ENCODE measurements around the gene NIPBL. TPM values are rescaled to one million over a fixed set of nuclear protein-coding genes. Genes with fewer than 3 reads are reported as not detected.

Gene NIPBL
- total and polyA plus RNA-seq, 2 of the 8 experiments (the other 6 are each of a cell fraction or from before 2014, with no cell fraction given), result 21.1 to 53.5 TPM

DNA sequence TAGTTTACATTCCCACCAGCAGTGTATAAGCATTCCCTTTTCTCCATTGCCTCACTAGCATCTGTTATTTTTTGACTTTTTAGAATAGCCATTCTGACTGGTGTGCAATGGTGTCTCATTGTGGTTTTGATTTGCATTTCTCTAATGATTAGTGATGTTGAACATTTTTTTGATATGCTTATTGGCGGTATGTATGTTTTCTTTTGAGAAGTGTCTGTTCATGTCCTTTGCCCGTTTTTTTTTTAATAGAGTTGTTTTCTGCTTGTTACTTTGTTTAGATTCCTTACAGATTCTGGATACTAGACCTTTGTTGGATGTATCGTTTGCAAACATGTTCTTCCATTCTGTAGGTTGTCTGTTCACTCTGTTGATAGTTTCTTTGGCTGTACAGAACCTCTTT, 25.3 kb downstream of the NIPBL start:
- H2BK15ac ChIP-seq (ENCODE audit: low read length), result no peak overlapping the region
- H3K56ac ChIP-seq (replicated peaks; ENCODE audit: insufficient read length, low read depth, low read length), result no peak overlapping the region
- no peak overlapping the region for H3K27ac ChIP-seq (ENCODE audit: low read depth, low read length)
- H2BK120ac ChIP-seq (replicated peaks; ENCODE audit: low read depth, low read length), result no peak overlapping the region
- no peak overlapping the region for H4K91ac ChIP-seq (replicated peaks; ENCODE audit: insufficient read length, low read length)
- H3K23ac ChIP-seq (ENCODE audit: insufficient read length), result no peak overlapping the region
- H3K4me3 ChIP-seq (ENCODE audit: extremely low read depth in 1 of 4, insufficient read depth in 2 of 4, low read depth in 3 of 4, low read length in 4 of 4), result no peak overlapping the region
- no peak overlapping the region for H3K4ac ChIP-seq (replicated peaks; ENCODE audit: insufficient read length, low read depth, low read length)
- no peaks in the 10 kb centered on the region for H3K27me3 ChIP-seq (replicated peaks in 1 of 4; ENCODE audit: control insufficient read depth in 3 of 4, extremely low read depth in 1 of 4, insufficient read depth in 3 of 4, low read length in 3 of 4)
- FAIRE-seq, result no peak
- H3K4me1 ChIP-seq (replicated peaks in 1 of 4; ENCODE audit: control insufficient read depth in 3 of 4, insufficient read depth in 4 of 4, low read length in 3 of 4), result no peaks in the 10 kb centered on the region
- H3K18ac ChIP-seq (ENCODE audit: extremely low read depth, low read length), result no peak overlapping the region
- no peaks in the 10 kb centered on the region for H3K23me2 ChIP-seq (ENCODE audit: low read depth, low read length)
- H3K79me2 ChIP-seq (ENCODE audit: control insufficient read depth in 1 of 2, insufficient read depth in 2 of 2, low read length in 2 of 2), result peaks cover 4 to 99% of the 10 kb centered on the region in 2 experiments
- 0 out of 4 replicates have a peak, but pooled peaks cover 0 to 3% of the 10 kb centered on the region in 2 experiments for H3K9me3 ChIP-seq (ENCODE audit: insufficient read depth in 2 of 2, low read depth in 1 of 2, low read length in 1 of 2)
- no peak overlapping the region for H4K8ac ChIP-seq (ENCODE audit: extremely low read depth, insufficient read depth, low read length)
- no peak overlapping the region for H3K4me2 ChIP-seq (ENCODE audit: insufficient read depth in 1 of 2, low read depth in 2 of 2, low read length in 2 of 2)
- TF ChIP-seq BRCA1 (IDR thresholded peaks at IDR 0.05; ENCODE audit: low read depth, low read length) (no peak), POLR2A (IDR thresholded peaks at IDR 0.05; ENCODE audit: control extremely low read depth in 1 of 2, low read depth in 2 of 2, low read length in 2 of 2) (no peak), CEBPB (IDR thresholded peaks at IDR 0.05; ENCODE audit: low read depth, low read length) (no peak), TAF7 (optimal IDR thresholded peaks at IDR 0.05; ENCODE audit: borderline replicate concordance, low read depth, low read length) (no peak), CHD2 (IDR thresholded peaks at IDR 0.05; ENCODE audit: low read length) (no peak), NANOG (IDR thresholded peaks at IDR 0.05; ENCODE audit: insufficient read depth, low read depth, low read length, poor library complexity, severe bottlenecking) (no peak)
- TF ChIP-seq, protein P1, sequence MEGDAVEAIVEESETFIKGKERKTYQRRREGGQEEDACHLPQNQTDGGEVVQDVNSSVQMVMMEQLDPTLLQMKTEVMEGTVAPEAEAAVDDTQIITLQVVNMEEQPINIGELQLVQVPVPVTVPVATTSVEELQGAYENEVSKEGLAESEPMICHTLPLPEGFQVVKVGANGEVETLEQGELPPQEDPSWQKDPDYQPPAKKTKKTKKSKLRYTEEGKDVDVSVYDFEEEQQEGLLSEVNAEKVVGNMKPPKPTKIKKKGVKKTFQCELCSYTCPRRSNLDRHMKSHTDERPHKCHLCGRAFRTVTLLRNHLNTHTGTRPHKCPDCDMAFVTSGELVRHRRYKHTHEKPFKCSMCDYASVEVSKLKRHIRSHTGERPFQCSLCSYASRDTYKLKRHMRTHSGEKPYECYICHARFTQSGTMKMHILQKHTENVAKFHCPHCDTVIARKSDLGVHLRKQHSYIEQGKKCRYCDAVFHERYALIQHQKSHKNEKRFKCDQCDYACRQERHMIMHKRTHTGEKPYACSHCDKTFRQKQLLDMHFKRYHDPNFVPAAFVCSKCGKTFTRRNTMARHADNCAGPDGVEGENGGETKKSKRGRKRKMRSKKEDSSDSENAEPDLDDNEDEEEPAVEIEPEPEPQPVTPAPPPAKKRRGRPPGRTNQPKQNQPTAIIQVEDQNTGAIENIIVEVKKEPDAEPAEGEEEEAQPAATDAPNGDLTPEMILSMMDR (IDR thresholded peaks at IDR 0.05; ENCODE audit: control extremely low read depth in 1 of 3, insufficient read depth in 1 of 3, low read depth in 1 of 3, low read length in 3 of 3), result no peak
- TF ChIP-seq, protein P2, sequence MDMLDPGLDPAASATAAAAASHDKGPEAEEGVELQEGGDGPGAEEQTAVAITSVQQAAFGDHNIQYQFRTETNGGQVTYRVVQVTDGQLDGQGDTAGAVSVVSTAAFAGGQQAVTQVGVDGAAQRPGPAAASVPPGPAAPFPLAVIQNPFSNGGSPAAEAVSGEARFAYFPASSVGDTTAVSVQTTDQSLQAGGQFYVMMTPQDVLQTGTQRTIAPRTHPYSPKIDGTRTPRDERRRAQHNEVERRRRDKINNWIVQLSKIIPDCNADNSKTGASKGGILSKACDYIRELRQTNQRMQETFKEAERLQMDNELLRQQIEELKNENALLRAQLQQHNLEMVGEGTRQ (IDR thresholded peaks at IDR 0.05; ENCODE audit: low read length), result no peak
- ChIA-PET CTCF (ENCODE audit: partially characterized antibody) (no interaction called here), POLR2A (ENCODE audit: partially characterized antibody) (no interaction called here)
- no peaks in the 10 kb centered on the region; the same call in none of the 2 replicates for H3K79me1 ChIP-seq (ENCODE audit: low read depth, low read length)
- no peak overlapping the region for H3K9ac ChIP-seq (replicated peaks in 1 of 4; ENCODE audit: extremely low read depth in 1 of 4, low read depth in 3 of 4, low read length in 3 of 4)
- H2BK5ac ChIP-seq (ENCODE audit: low read depth, low read length), result no peak overlapping the region
- 89% methylated on average over 3 of the region's 3 CpGs; no CpG with 5 or more reads in 1 of the 2 experiments for WGBS, 2 experiments (ENCODE audit: extremely low coverage in 1 of 2, insufficient coverage in 1 of 2, insufficient read length in 1 of 2, insufficient replicate concordance in 2 of 2, low coverage in 1 of 2, low lambda C conversion rate in 2 of 2, missing lambda C conversion rate in 1 of 2)
- H4K20me1 ChIP-seq (replicated peaks in 1 of 2; ENCODE audit: control insufficient read depth in 1 of 2, insufficient read depth in 2 of 2, low read length in 2 of 2), result peaks cover 3 to 5% of the 10 kb centered on the region in 2 experiments
- no peak overlapping the region for H3K14ac ChIP-seq (ENCODE audit: insufficient read length)
- DNase-seq (ENCODE audit: low read depth in 1 of 2, low spot score in 2 of 2), result no peak
- no peak overlapping the region for H4K5ac ChIP-seq (ENCODE audit: insufficient read length, low read depth, low read length)
- H2BK20ac ChIP-seq (ENCODE audit: low read length), result no peak overlapping the region
- no peak overlapping the region for H2AK5ac ChIP-seq (ENCODE audit: low read depth, low read length)
- no peak overlapping the region for H2BK12ac ChIP-seq (ENCODE audit: low read depth, low read length)
- H2AFZ ChIP-seq (ENCODE audit: low read length), result no peak overlapping the region
- H3K36me3 ChIP-seq (ENCODE audit: control insufficient read depth in 2 of 4, insufficient read depth in 4 of 4, low read length in 3 of 4), result no peaks in the 10 kb centered on the region

Measured in H1 (cell line).